Measurements from ENCODE around the gene SP6. TPM values are rescaled to one million over a fixed set of nuclear protein-coding genes. Genes with fewer than 3 reads are reported as not detected.

Gene SP6
- total RNA-seq, 4 donors from 2014 or later, result 0.30 to 1.3 (median 0.71) TPM

GRCh38 chr17:47872651-47873161 lies 21.7 kb upstream of the SP6 start:
- no peak for TF ChIP-seq POLR2A (IDR thresholded peaks at IDR 0.05)
- TF ChIP-seq CTCF (IDR thresholded peaks at IDR 0.05), result no peak
- no peak for TF ChIP-seq EP300 (IDR thresholded peaks at IDR 0.05)
- peak overlapping the region in 1 of 4 donors; percentile 41 for H3K27ac ChIP-seq
- H3K9me3 ChIP-seq, result no peaks in the 10 kb centered on the region
- H3K4me3 ChIP-seq, result no peak overlapping the region
- no peak for DNase-seq (ENCODE audit: low spot score in 2 of 2)
- H3K4me1 ChIP-seq, result peaks cover 0 to 14% (median 3%) of the 10 kb centered on the region in 4 donors
- H3K27me3 ChIP-seq, result peaks cover 0 to 69% of the 10 kb centered on the region in 2 donors
- WGBS, 2 donors, result 15 to 36% methylated on average over 7 to 13 of the region's 15 CpGs
- no peaks in the 10 kb centered on the region for H3K36me3 ChIP-seq

- 14 to 27% methylated on average over 29 of the region's 29 CpGs for WGBS, 2 donors
- H3K27ac ChIP-seq, result peak overlapping the region in 1 of 4 donors; percentile 41
- DNase-seq (ENCODE audit: low spot score in 2 of 2), result no peak
- no peak overlapping the region for H3K4me3 ChIP-seq
- H3K36me3 ChIP-seq, result no peaks in the 10 kb centered on the region
- TF ChIP-seq EP300 (IDR thresholded peaks at IDR 0.05) (no peak), POLR2A (IDR thresholded peaks at IDR 0.05) (no peak), CTCF (IDR thresholded peaks at IDR 0.05) (no peak)
- peaks cover 0 to 67% of the 10 kb centered on the region in 2 donors for H3K27me3 ChIP-seq
- H3K9me3 ChIP-seq, result no peaks in the 10 kb centered on the region
- H3K4me1 ChIP-seq, result peaks cover 0 to 14% (median 3%) of the 10 kb centered on the region in 4 donors
These were observed 21.2 kb upstream of the SP6 start for GRCh38 chr17:47872019-47872650.

GRCh38 chr17:47871048-47871447 lies 20.1 kb upstream of the SP6 start:
- no peak overlapping the region for H3K4me3 ChIP-seq
- H3K27ac ChIP-seq, result no peak overlapping the region
- H3K4me1 ChIP-seq, result peaks cover 0 to 14% (median 3%) of the 10 kb centered on the region in 4 donors
- no peaks in the 10 kb centered on the region for H3K9me3 ChIP-seq
- no peak for DNase-seq (ENCODE audit: low spot score in 2 of 2)
- H3K36me3 ChIP-seq, result no peaks in the 10 kb centered on the region
- H3K27me3 ChIP-seq, result peaks cover 0 to 76% of the 10 kb centered on the region in 2 donors
- no peak for TF ChIP-seq POLR2A (IDR thresholded peaks at IDR 0.05)
- no peak for TF ChIP-seq EP300 (IDR thresholded peaks at IDR 0.05)
- no peak for TF ChIP-seq CTCF (IDR thresholded peaks at IDR 0.05)

- 24 to 32% methylated on average over 1 of the region's 1 CpG for WGBS, 2 donors
- Histone ChIP-seq H3K4me1 (peaks cover 0 to 14% (median 3%) of the 10 kb centered on the region in 4 donors), H3K27me3 (peaks cover 0 to 78% of the 10 kb centered on the region in 2 donors), H3K36me3 (no peaks in the 10 kb centered on the region), H3K4me3 (no peak overlapping the region), H3K27ac (no peak overlapping the region), H3K9me3 (no peaks in the 10 kb centered on the region)
- TF ChIP-seq EP300 (IDR thresholded peaks at IDR 0.05) (no peak), POLR2A (IDR thresholded peaks at IDR 0.05) (no peak), CTCF (IDR thresholded peaks at IDR 0.05) (no peak)
- DNase-seq (ENCODE audit: low spot score in 2 of 2), result no peak
These were observed 19.1 kb upstream of the SP6 start for GRCh38 chr17:47870056-47870455.

- WGBS, 2 donors, result 18 to 29% methylated on average over 2 of the region's 2 CpGs
- no peak overlapping the region for H3K27ac ChIP-seq
- TF ChIP-seq CTCF (IDR thresholded peaks at IDR 0.05), result no peak
- no peak for TF ChIP-seq EP300 (IDR thresholded peaks at IDR 0.05)
- no peak for TF ChIP-seq POLR2A (IDR thresholded peaks at IDR 0.05)
- H3K36me3 ChIP-seq, result no peaks in the 10 kb centered on the region
- H3K4me3 ChIP-seq, result no peak overlapping the region
- H3K27me3 ChIP-seq, result peaks cover 0 to 72% of the 10 kb centered on the region in 2 donors
- peaks cover 0 to 14% (median 3%) of the 10 kb centered on the region in 4 donors for H3K4me1 ChIP-seq
- H3K9me3 ChIP-seq, result no peaks in the 10 kb centered on the region
- no peak for DNase-seq (ENCODE audit: low spot score in 2 of 2)
These were observed 18.2 kb upstream of the SP6 start for GRCh38 chr17:47869114-47869513.
